GM21619 (cell line): Measurements from ENCODE around the gene RORC.
"Not testable (repeated sequence)": the region's sequence is repeated elsewhere in the genome, so short reads cannot be mapped to it uniquely, and the experiment has no call there.

Source experiments
- ATAC-seq: cut with Tn5 transposase; IDR thresholded peaks from one replicate; pipeline ENCODE4 v1.9.1; 2021; ENCODE audit not compliant: unreplicated experiment

RORC gene

GRCh38 chr1:151776665-151777062 is 54.9 kb downstream of the RORC start:
- ATAC-seq: no peak

GRCh38 chr1:151775894-151776664 is 55.5 kb downstream of the RORC start:
- no peak for ATAC-seq

GRCh38 chr1:151774256-151774922 is 57.2 kb downstream of the RORC start:
- ATAC-seq: no peak

- ATAC-seq: no peak
Measured at GRCh38 chr1:151773702-151774101, 57.9 kb downstream of the RORC start.

- not testable (repeated sequence) for ATAC-seq
Measured at GRCh38 chr1:151769270-151769669, 62.3 kb downstream of the RORC start.

GRCh38 chr1:151768351-151769066 is 63.1 kb downstream of the RORC start:
- ATAC-seq: not testable (repeated sequence)

- no peak for ATAC-seq
Measured at GRCh38 chr1:151763990-151764389, 67.6 kb downstream of the RORC start.

GRCh38 chr1:151762941-151763921 is 68.4 kb downstream of the RORC start, which contains the start of gene MRPL9:
TSS of gene MRPL9 (minus strand) at chr1:151763496. CDS start at chr1:151763479, 17 bp downstream.
- peak; percentile 98 for ATAC-seq

- ATAC-seq: no peak
Measured at GRCh38 chr1:151760597-151761385, 70.8 kb downstream of the RORC start.

- no peak for ATAC-seq
Measured at GRCh38 chr1:151759241-151759640, 72.4 kb downstream of the RORC start.

- ATAC-seq: no peak
Measured at GRCh38 chr1:151756291-151756690, 75.3 kb downstream of the RORC start.
